Right cardiac atrium (tissue), 5 donors: ENCODE measurements around the gene FGD1. TPM values are rescaled to one million over a fixed set of nuclear protein-coding genes. Genes with fewer than 3 reads are reported as not detected.

Experiments used
- polyA plus RNA-seq: library from polyadenylated mRNA; stranded (reverse); fragments of 200-250 nt; gene quantifications from one replicate; pipeline ENCODE4 v1.2.3, GENCODE V29; 2013
- total RNA-seq, 4 donors: library from RNA; stranded (reverse); fragmentation: NEBNext Ultra II Directional; extraction: Animal tissue kit (Norgen Biotek cat#: 25700); gene quantifications; one replicate each; pipeline ENCODE4 v1.2.1, GENCODE V29; 2021
- donor health status: healthy with polysubstance abuse.
- donor health status: DM: no; HTN: yes; CAD: no.
- donor health status: DM: no; HTN: no; CAD: no.
- donor health status: DM: no; HTN: yes; CAD: no; lungs with severe emphysema.
- donor health status: DM: yes; HTN: yes; CAD: no.

The FGD1 gene
- total and polyA plus RNA-seq, 5 donors: 5.0 to 6.7 (median 6.5) TPM

Other genes starting within 250 kb of the FGD1 start
- 1 to 10 TPM; 2.1 to 4.3 (median 2.7) TPM for gene WNK3, start 138.2 kb downstream of the FGD1 start, total RNA-seq
- gene WNK3, start 138.2 kb downstream of the FGD1 start, polyA plus RNA-seq: 0.45 TPM
- 10 to 100 TPM; 31.8 to 39.8 (median 38.5) TPM for gene TSR2, start 55.8 kb downstream of the FGD1 start, total RNA-seq
- 42.3 TPM for gene TSR2, start 55.8 kb downstream of the FGD1 start, polyA plus RNA-seq
- 10 to 100 TPM; 22.3 to 28.0 (median 23.9) TPM for gene GNL3L, start 34.0 kb upstream of the FGD1 start, total RNA-seq
- gene GNL3L, start 34.0 kb upstream of the FGD1 start, polyA plus RNA-seq: 10.0 TPM